Ramos (cell line): Measurements from ENCODE around the gene KLF16.

Experiments used
- in situ Hi-C: fragments of 300-500 bp; cut with MboI; formaldehyde crosslinking; loops from one replicate; pipeline ENCODE4 v1.14.3; 2022; ENCODE audit warnings: low sequenced_read_pairs; ENCODE audit not compliant: unreplicated experiment

KLF16 gene

DNA sequence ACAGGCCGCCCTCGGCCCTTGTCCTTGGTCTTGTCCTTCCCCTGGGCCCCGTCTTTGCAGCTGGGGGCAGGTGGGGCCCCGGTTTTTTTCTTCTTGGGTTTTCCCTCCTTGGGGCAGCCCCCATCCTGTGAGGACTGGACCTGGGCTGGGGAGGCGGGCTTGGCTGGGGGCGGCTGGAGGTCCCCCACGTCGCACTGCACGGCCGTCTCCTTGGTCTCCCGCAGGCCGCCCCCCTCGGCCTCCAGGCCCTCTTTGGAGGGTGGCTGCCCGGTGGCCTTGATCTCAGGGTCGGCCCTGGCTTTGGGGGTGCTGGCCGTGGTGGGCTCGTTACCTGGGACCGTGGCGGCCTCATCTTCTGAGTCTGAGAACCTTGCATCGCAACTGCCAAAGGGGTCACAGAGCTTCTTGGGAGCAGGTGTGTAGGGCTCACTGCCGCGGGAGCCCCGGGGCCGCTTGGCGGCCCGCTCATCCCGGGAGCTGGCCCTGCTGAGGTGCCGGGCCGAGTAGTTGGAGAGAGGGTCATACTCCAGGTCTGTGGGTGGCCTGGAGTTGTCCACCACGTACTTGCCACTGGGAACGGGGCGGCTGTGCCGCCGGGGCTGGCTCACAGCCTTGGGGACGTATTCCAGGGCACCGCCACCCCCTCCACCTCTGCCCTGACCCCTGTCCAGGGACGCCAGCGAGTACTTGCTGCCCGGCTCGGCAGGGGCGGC is 35.7 kb downstream of the KLF16 start:
- in situ Hi-C loops: no loop called here

DNA sequence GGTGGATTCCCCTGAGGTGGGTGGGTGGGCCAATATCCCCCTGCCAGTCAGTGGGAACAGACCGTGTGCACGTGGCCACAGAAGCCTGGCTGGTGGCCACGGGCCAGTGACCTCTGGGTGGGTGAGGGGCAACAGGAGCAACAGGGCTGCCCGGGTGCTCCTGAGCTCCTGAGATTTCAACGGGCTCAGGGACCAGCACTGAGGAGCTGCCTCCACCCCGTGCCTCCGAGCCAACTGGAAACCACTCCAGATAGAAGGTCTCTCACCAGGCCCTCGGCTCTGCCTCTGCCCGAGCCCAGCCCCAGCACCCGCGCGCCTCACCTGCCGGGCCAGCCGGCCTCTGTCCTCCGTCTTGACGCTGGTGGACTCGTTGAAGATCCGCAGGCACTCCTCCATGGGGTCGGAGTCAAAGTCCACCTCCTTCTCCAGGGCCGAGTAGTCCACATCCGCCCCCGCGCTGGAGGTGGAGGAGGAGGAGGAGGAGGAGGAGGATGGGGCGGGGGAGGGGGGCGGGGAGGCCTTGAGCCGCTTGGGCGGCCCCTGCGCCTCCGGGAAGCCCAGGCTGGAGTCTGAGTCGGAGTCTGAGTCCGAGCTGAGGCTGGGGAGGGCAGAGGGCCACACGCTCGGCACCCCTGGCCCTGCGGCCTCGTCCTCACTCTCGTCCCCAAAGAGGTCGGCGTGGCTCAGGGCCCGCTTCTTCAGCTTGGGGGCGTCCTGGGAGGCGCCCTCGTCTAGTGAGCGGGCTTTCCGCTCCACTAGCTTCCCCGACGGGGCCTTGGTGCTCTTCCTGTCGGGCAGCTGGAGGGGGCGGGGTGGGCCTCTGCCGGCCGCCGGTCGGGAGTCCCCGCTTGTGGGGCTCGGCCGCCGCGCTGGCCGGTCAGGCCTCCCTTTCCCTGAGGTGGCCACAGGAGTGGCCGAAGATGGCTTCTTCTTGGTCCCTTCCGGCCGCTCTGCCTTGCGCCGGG is 36.5 kb downstream of the KLF16 start:
- in situ Hi-C loops: no loop called here

DNA sequence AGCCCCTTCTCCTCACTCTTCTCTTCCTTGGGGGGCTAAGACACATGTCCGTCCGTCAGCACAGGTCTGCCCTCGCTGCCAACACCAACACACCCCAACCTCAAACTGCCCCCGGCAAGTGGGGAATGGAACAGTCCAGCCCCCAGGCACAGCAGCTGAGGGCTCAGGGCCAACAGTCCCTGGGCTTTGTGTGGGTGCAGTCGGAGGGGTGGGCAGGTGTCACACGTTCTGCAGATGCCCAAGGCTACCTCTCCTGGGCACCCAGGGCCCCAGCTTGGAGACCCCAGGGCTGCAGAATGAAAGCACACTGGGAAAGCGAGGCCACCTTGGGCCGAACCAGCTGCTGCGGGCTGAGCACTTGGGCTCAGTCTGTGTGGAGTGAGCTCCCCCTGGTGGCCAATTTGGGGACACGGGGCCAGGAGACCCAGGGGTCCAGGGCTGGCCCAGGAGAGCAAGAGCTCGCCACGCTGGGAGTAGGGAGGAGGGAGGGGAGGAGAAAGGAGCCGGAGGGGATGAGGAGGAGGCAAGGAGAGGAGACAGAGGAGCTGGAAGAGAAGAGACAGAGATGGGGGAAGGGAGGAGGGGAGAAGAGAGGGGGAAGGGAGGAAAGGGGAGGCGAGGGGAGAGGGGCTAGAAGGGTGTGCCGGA is 37.3 kb downstream of the KLF16 start:
- in situ Hi-C loops: no loop called here

DNA sequence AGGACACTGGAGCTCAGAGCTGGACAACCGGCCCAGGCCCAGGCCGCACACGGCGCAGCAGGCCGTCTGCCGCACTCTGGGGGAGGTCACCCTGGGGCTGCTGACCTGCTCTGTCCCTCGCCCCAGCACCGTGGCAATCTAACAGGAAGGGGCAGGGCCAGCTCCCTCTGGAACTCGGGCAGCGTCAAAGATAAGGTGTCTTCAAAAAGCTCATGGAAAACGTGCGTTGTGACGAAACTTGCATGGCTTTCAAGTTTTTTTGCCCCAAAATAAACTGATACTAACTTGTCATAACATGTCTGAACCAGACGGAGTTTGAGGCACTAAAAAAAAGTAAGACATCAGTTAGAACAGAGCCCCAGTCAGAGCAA is 39.1 kb downstream of the KLF16 start:
- in situ Hi-C loops: no loop called here

DNA sequence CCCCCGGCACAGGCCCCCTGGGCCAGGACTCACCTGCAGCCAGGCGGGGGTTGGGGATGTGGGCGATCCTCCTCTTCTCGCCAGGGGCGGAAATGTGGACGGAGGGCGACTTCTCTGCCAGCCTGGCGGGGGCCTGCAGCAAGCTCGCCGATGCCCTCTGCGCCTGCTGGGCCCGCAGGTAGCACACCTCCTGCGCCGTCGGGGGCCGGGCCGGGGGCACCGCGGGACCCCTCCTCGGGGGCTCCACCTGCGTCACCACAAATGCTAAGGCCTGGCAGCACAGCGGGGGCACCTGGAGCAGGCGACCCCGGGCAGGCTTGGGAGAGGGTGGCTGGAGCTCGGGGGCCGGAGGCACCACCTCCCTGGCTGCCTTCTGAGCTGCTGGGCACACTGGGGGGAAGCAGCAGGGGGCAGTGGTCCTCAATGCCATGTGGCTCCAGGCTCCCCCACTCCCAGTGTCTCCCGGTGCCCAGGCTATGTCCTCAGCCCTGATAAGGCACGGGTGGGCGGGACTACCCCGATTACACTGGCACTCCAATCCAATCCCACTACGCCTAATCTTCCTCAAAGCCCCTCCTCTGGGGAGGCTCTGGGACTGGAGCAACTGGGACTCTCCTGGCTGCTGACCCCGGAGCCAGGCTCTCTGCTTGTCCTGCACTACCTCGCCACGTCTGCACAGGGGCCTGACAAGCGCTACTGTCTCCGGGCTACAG is 39.7 kb downstream of the KLF16 start:
- in situ Hi-C loops: no loop called here

DNA sequence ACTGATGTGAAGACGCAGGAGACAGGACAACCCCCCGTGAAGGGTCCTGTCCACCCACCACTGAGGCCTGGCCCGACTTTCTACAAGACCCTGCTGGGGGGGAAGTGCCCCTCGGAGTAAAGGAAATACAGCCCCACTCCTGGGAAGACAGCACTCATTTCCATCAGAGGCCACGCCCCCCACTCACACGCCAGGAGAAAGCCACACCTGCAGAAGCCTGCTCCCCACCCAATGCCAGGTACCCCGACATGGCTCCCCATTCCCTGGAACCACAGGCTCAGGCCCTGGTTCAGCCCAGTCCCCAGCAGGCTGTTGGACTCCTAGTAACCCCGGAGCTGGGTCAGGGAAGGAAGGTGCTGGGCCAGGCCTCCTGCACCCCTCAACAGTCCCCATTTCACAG is 40.4 kb downstream of the KLF16 start:
- in situ Hi-C loops: no loop called here

DNA sequence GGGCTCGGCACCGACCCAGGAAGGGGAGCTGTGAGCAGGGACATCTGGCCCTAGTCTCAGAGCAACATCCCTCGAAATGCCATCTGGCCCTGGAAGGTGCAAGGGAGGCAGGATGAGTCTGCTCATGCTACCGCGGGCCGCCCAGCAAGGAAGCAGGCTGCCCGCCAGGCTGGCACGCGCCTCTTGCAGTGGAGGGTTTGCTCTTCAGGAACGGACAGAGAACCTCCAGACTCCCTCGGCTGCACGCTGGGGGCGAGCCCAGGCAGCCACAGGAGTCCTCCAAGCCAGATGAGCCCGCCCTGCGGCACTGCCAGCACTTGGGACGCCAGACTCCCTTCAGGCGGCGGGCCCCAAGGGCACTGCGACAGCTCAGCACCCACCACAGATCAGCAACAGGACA is 41.2 kb downstream of the KLF16 start:
- in situ Hi-C loops: no loop called here

DNA sequence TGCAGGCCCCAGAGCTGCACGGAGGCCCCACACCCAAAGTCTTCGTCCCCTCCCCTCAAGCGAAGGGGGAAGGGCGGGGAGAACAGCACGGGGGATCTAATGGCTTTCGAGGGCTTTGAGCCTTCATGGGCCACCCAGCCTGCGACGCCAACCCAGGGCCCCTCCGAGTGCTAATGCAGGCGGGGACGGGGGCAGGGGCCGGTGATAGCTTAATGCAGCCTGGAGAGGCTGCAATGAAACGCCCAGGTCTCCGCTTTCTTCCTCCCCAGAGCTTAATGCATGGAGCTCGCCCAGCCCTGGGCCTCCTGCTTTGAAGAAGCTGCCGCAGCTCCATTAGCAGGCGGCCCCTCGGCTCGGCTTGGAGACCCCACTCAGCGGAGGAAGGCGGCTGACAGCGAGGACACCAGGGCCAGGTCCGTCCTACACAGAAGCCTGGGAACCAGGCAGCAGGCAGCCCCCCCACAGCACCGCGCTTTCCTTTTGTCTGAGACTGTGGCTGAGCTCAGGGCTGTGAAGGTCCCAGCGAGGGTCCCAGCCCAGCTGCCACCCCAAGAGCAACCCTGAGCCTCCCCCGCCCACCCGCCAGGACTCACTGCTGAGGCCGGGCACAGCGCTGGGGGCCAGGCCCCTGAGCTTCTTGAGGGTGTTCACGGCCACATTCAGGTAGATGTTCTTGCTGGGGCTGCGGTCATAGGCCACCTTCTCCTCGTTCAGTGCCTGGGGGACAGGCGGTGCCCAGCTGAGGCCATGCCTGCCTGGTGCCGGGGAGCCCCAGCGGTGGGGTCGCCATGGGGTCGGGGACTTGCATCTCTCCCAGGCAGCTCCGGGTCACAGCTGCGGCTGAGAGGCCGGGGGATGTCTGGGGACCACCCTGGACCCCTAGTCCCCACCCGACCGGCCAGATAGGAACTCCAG is 43.8 kb downstream of the KLF16 start:
- in situ Hi-C loops: no loop called here

GRCh38 chr19:1818549-1819195 is 44.7 kb downstream of the KLF16 start:
- in situ Hi-C loops: no loop called here

GRCh38 chr19:1817553-1818179 is 45.7 kb downstream of the KLF16 start:
- in situ Hi-C loops: no loop called here

DNA sequence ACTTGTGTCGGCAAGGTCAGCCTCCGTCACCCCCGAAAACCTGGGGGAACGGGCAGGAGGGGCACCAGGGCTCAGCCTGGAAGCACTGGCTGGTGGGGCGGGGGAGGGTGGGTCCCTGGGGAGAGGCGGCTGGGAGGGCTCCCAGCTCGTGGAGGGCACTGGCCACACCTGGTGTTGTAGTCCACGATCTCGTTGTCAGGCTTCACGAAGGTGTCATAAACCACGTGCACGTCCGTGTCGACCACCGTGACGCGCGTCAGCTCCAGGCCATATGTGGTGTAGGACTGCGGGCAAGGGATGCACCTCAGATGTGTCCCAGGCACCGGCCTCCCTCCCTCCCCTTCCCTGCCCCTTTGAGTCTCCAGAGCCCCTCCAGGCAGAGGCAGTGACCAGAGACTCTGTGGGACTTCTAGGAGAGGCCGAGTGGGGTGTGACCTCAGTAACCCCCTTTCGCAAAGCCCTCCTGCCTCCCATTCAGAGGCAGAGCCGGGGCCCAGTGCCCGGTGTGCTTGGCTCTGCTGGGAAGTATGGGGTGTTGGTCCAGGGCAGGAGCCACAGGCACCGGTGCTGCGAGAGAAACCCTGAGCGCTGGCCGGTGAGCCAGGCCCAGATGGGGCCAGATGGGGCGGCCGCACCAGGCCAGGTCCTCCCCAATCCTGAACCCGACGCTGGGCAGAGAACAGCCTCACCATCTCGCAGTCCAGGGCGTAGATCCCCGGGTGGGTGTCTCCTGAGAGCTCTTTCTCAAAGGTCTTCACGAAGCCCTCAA is 46.7 kb downstream of the KLF16 start:
- in situ Hi-C loops: no loop called here

GRCh38 chr19:1815605-1816529 is 47.5 kb downstream of the KLF16 start:
- in situ Hi-C loops: no loop called here

DNA sequence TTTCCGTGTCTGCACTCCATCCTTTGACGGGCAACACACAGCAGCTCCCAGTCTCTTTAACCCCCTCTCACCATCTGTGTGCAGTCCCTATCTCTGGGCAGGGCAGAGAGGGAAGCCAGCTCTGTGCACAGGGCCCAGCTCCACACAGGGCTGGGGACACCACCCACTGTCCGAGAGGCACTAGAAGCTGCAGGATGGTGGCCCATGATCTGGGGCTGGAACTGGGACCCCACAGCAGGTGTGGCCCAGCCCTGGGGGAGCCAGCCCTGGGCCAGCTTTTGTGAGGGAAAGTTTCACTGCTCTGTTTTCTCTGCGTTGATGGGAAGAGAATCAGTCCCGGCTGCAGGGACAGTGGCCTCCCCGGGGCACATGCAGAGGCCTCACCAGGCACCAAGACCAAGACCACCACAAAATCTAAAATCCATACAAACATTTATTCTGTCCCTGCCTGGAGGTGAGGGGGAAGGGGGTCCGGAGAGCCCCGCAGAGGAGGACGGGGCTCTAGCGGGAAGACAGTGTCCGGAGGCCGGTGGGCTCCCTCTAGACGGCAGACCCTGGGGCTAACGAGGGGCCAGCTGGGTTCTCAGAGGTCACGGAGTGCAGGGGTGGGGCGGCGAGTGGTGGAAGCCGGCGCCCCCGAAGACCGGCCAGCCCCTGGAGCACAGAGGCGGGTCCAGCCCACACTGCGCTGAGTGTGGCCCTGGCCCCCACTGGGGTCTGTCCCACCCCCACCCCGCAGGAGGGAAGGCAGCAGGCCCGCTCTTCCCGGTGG is 48.4 kb downstream of the KLF16 start:
- in situ Hi-C loops: no loop called here

DNA sequence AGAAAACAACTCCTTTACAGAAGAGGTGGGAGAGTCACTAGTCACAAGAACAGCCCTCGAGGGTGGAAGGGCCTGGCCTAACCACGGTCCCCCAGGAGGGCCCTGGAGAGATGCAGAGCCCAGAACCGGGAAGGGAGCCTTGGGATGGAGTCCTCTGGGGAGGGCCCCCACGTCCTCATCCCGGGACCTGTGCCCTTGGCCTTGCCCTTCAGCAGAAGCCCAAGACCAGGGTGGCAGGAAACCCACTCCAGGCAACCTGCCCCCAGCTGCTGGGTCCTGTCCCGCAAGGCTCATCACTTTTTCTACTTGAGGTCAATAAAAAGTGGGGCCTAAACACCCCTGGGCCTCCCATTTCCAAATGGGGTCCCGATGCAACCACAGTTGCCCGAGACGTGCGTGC is 49.0 kb downstream of the KLF16 start:
- in situ Hi-C loops: no loop called here

- in situ Hi-C loops: no loop called here
These were observed 49.9 kb downstream of the KLF16 start for GRCh38 chr19:1813192-1814182.
